Progenitor cell of endocrine pancreas (in vitro differentiated cells): Measurements from ENCODE around the gene ZNF280B. TPM values are rescaled to one million over a fixed set of nuclear protein-coding genes. Genes with fewer than 3 reads are reported as not detected.
A peak's percentile ranks its signal among the peaks of the same experiment; 100 is the strongest.

Experiments
- DNase-seq: peaks from one replicate; pipeline ENCODE4 v3.0.0; 2021; ENCODE audit warnings: low spot score; ENCODE audit not compliant: unreplicated experiment
- H3K27ac Mint-ChIP-seq: 2 replicates; pipeline ENCODE4 v1.8.0; 2021; ENCODE audit warnings: mild to moderate bottlenecking, moderate library complexity, mixed read lengths
- H3K27me3 Mint-ChIP-seq: 2 replicates; pipeline ENCODE4 v1.8.0; 2021; ENCODE audit warnings: mixed read lengths
- H3K36me3 Mint-ChIP-seq: 2 replicates; pipeline ENCODE4 v1.8.0; 2022; ENCODE audit warnings: mixed read lengths; ENCODE audit not compliant: insufficient read depth
- H3K4me1 Mint-ChIP-seq: 2 replicates; pipeline ENCODE4 v1.8.0; 2021; ENCODE audit warnings: low read depth, mixed read lengths
- H3K4me3 Mint-ChIP-seq: 2 replicates; pipeline ENCODE4 v1.8.0; 2021; ENCODE audit warnings: low read depth, mild to moderate bottlenecking, moderate library complexity, mixed read lengths
- H3K9me3 Mint-ChIP-seq: 2 replicates; pipeline ENCODE4 v1.8.0; 2021; ENCODE audit warnings: low read depth, mixed read lengths
- total RNA-seq: library from RNA; stranded (reverse); gene quantifications from 2 replicates; pipeline ENCODE4 v1.2.1, GENCODE V29; 2021
- TF ChIP-seq, protein P1 (sequence below): fragments of 200-600 bp; sonication (generic); IDR thresholded peaks from one replicate; pipeline ENCODE4 v1.5.0; 2021; ENCODE audit warnings: antibody characterized with exemption, mild to moderate bottlenecking; ENCODE audit not compliant: unreplicated experiment

The ZNF280B gene
- total RNA-seq, 1 donor from 2014 or later: 7.0 TPM

DNA sequence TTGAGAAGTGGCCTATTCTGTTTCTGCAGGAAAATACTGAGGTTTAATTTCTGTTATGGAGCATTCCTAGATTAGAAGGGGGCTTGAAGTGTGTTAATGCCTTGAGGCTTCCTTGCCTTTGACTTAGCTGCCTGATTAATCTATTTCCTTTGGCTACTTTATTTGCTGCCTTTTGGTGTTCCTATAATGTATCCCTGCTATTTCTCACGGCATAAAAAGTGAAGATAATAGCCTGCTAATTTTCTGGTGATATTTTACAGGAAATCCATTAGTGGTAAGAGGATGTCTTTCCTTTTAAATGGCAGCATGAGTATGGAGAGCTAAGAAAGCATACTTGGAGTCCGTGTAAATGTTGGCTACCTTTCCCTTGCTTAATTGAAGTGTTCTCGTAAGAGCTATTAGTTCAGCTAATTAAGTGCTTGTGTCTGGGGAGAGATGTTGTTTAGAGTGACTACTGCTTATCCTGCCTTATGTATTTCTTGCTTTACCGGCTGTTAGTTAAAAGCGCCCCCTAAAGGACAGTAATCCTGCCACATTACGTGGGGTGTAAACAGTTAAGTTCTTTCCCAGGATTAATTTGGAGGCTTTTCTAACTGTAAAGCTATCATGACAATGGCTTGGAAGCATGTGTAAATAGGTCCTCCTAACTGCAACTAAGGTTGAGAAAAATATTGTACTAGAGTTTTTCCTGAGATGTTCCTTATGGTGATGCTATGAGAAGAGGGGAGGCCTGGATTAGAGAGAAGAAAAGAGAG lies 45.6 kb downstream of the ZNF280B start:
- no peak for DNase-seq
- Mint-ChIP-seq H3K27me3 (peaks cover 65% of the 10 kb centered on the region), H3K36me3 (peaks cover 2% of the 10 kb centered on the region), H3K27ac (no peak overlapping the region), H3K4me1 (no peaks in the 10 kb centered on the region), H3K4me3 (no peak overlapping the region), H3K9me3 (peaks cover 15% of the 10 kb centered on the region)
- TF ChIP-seq, protein P1, sequence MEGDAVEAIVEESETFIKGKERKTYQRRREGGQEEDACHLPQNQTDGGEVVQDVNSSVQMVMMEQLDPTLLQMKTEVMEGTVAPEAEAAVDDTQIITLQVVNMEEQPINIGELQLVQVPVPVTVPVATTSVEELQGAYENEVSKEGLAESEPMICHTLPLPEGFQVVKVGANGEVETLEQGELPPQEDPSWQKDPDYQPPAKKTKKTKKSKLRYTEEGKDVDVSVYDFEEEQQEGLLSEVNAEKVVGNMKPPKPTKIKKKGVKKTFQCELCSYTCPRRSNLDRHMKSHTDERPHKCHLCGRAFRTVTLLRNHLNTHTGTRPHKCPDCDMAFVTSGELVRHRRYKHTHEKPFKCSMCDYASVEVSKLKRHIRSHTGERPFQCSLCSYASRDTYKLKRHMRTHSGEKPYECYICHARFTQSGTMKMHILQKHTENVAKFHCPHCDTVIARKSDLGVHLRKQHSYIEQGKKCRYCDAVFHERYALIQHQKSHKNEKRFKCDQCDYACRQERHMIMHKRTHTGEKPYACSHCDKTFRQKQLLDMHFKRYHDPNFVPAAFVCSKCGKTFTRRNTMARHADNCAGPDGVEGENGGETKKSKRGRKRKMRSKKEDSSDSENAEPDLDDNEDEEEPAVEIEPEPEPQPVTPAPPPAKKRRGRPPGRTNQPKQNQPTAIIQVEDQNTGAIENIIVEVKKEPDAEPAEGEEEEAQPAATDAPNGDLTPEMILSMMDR: peak; percentile 23

DNA sequence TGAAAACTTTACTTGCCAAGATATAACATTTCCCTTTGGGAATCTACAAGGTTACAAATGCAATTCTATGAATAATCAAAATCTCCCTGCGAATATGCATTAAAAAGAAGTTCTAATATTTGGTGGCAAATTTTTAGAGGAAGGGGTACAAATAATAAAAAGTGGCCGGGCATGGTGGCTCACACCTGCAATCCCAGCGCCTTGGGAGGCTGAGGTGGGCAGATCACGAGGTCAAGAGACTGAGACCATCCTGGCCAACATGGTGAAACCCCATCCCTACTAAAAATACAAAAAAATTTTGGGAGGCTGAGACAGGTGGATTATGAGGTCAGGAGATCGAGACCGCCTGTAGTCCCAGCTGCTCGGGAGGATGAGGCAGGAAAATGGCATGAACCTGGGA lies 47.0 kb downstream of the ZNF280B start:
- H3K4me3 Mint-ChIP-seq: no peak overlapping the region
- H3K4me1 Mint-ChIP-seq: no peaks in the 10 kb centered on the region
- H3K27me3 Mint-ChIP-seq: peaks cover 72% of the 10 kb centered on the region
- TF ChIP-seq, protein P1: no peak
- DNase-seq: no peak
- no peak overlapping the region for H3K27ac Mint-ChIP-seq
- peaks cover 2% of the 10 kb centered on the region for H3K36me3 Mint-ChIP-seq
- H3K9me3 Mint-ChIP-seq: peaks cover 20% of the 10 kb centered on the region

DNA sequence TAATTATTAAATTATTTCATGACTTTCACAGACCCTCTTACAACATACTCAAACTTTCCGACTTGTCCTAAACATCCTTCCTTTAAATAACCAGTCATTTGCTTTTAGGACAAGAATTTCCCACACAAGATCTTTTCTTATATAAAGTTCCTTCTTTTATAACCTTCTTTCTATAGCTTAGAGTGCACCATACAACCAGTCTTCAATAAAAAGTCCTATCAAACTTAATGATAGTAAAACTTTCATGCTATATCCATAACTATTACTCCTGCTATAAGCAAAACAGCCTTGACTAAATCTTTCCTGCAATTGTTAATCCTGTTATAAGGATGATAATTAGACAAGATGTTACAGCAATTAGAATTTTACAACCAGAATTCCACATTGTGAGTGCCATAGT lies 47.4 kb downstream of the ZNF280B start:
- Mint-ChIP-seq H3K36me3 (peaks cover 2% of the 10 kb centered on the region), H3K27ac (no peak overlapping the region), H3K4me3 (no peak overlapping the region), H3K4me1 (no peaks in the 10 kb centered on the region), H3K9me3 (peaks cover 20% of the 10 kb centered on the region), H3K27me3 (peaks cover 72% of the 10 kb centered on the region)
- TF ChIP-seq, protein P1: no peak
- no peak for DNase-seq

- H3K27me3 Mint-ChIP-seq: peaks cover 72% of the 10 kb centered on the region
- TF ChIP-seq, protein P1: peak; percentile 44
- H3K4me3 Mint-ChIP-seq: no peak overlapping the region
- no peak overlapping the region for H3K27ac Mint-ChIP-seq
- DNase-seq: no peak
- no peaks in the 10 kb centered on the region for H3K4me1 Mint-ChIP-seq
- peaks cover 20% of the 10 kb centered on the region for H3K9me3 Mint-ChIP-seq
- peaks cover 2% of the 10 kb centered on the region for H3K36me3 Mint-ChIP-seq
Measured at GRCh38 chr22:22460635-22461034, 47.9 kb downstream of the ZNF280B start.

GRCh38 chr22:22460060-22460459 lies 48.5 kb downstream of the ZNF280B start:
- H3K9me3 Mint-ChIP-seq: peaks cover 20% of the 10 kb centered on the region
- peaks cover 75% of the 10 kb centered on the region for H3K27me3 Mint-ChIP-seq
- TF ChIP-seq, protein P1: no peak
- no peaks in the 10 kb centered on the region for H3K4me1 Mint-ChIP-seq
- H3K36me3 Mint-ChIP-seq: peaks cover 2% of the 10 kb centered on the region
- DNase-seq: no peak
- no peak overlapping the region for H3K27ac Mint-ChIP-seq
- no peak overlapping the region for H3K4me3 Mint-ChIP-seq
